Right ventricle myocardium inferior (tissue), 1 donor: ENCODE data around the gene MYO7A. TPM values are rescaled to one million over a fixed set of nuclear protein-coding genes. Genes with fewer than 3 reads are reported as not detected.

Source experiments
- total RNA-seq: library from RNA; stranded (reverse); fragmentation: NEBNext Ultra II Directional; extraction: Animal tissue kit (Norgen Biotek cat#: 25700); gene quantifications from one replicate; pipeline ENCODE4 v1.2.1, GENCODE V29; 2021
- donor health status: DM: no; HTN: yes; CAD: no; lungs with severe emphysema.

MYO7A gene
- total RNA-seq, 1 donor from 2014 or later: 7.0 TPM

Other genes starting within 250 kb of the MYO7A start
- not detected for gene B3GNT6, start 93.8 kb upstream of the MYO7A start, total RNA-seq
- 3.7 TPM for gene CAPN5, start 61.3 kb upstream of the MYO7A start, total RNA-seq
- not detected for gene OMP, start 25.4 kb upstream of the MYO7A start, total RNA-seq
- not detected for gene GDPD4, start 173.4 kb downstream of the MYO7A start, total RNA-seq